SK-N-SH (cell line): ENCODE measurements around the gene SH2D3C. TPM values are rescaled to one million over a fixed set of nuclear protein-coding genes. Genes with fewer than 3 reads are reported as not detected.

ENCODE experiments used
- CTCF ChIA-PET: fragments of 300-600, 350-600 bp; formaldehyde crosslinking; extraction: SDS; loops from one replicate; lab custom pipeline; 2021; lab: Yijun Ruan, JAX
- POLR2A ChIA-PET: fragments of 350-600 bp; sonication (Branson Sonifier 250); formaldehyde crosslinking; extraction: SDS; loops from one replicate; lab custom pipeline; 2020; ENCODE audit warnings: antibody characterized with exemption, inconsistent platforms; lab: Yijun Ruan, JAX
- DNase-seq: peaks from one replicate; pipeline ENCODE4 v3.0.0; 2012
- H2AFZ ChIP-seq: fragments of 200-600 bp; sonication (generic); 2 replicates; pipeline ENCODE4 v1.8.1; 2016; ENCODE audit warnings: antibody characterized with exemption, mild to moderate bottlenecking, low read depth
- H3F3A ChIP-seq: fragments of 200-600 bp; sonication (generic); replicated peaks from 2 replicates; pipeline ENCODE3; 2016; ENCODE audit warnings: antibody characterized with exemption, mild to moderate bottlenecking; ENCODE audit not compliant: insufficient read depth
- H3K27ac ChIP-seq, 2 experiments: fragments of 200-500 bp in 1 of 2; fragments of 200-600 bp in 1 of 2; sonication (Bioruptor generic) in 1 of 2; sonication (generic), shearing (Covaris generic) in 1 of 2; 2 replicates each; pipeline versions ENCODE4 v1.5.1 to v1.6.1; 2014 to 2016; ENCODE audit warnings: low read depth in 2 of 2, inconsistent platforms in 1 of 2, low read length in 1 of 2, mild to moderate bottlenecking in 1 of 2, mixed read lengths in 1 of 2
- H3K27me3 ChIP-seq: fragments of 200-600 bp; sonication (generic), shearing (Covaris generic); 2 replicates; pipeline ENCODE4 v1.6.1; 2016; ENCODE audit warnings: mixed run types; ENCODE audit not compliant: insufficient read depth
- H3K36me3 ChIP-seq, 2 experiments: fragments of 200-500 bp in 1 of 2; fragments of 200-600 bp in 1 of 2; sonication (Bioruptor generic) in 1 of 2; sonication (generic) in 1 of 2; replicated peaks in 1 of 2; 2 replicates each; pipeline versions ENCODE3 to v1.5.1; 2014 to 2016; ENCODE audit warnings: low read length in 1 of 2, mild to moderate bottlenecking in 1 of 2; ENCODE audit not compliant: insufficient read depth in 2 of 2, control insufficient read depth in 1 of 2
- H3K4me1 ChIP-seq, 2 experiments: fragments of 200-500 bp in 1 of 2; fragments of 200-600 bp in 1 of 2; sonication (Bioruptor generic) in 1 of 2; sonication (generic), shearing (Covaris generic) in 1 of 2; 2 replicates each; pipeline versions ENCODE4 v1.5.1 to v1.6.1; 2014 to 2016; ENCODE audit warnings: low read depth in 1 of 2, low read length in 1 of 2, mixed run types in 1 of 2; ENCODE audit not compliant: insufficient read depth in 2 of 2, control insufficient read depth in 1 of 2
- H3K4me2 ChIP-seq: fragments of 200-600 bp; sonication (generic), shearing (Covaris generic); 2 replicates; pipeline ENCODE4 v1.6.1; 2017; ENCODE audit warnings: mixed run types
- H3K4me3 ChIP-seq, 2 experiments: fragments of 200-500 bp in 1 of 2; fragments of 200-600 bp in 1 of 2; sonication (Bioruptor generic) in 1 of 2; sonication (generic), shearing (Covaris generic) in 1 of 2; 2 replicates each; pipeline versions ENCODE4 v1.5.1 to v1.8.1; 2014 to 2016; ENCODE audit warnings: low read depth in 2 of 2, inconsistent platforms in 1 of 2, low read length in 1 of 2, mild to moderate bottlenecking in 1 of 2, mixed read lengths in 1 of 2, moderate library complexity in 1 of 2
- H3K79me2 ChIP-seq: fragments of 200-600 bp; sonication (generic); 2 replicates; pipeline ENCODE4 v1.8.1; 2017; ENCODE audit warnings: mild to moderate bottlenecking; ENCODE audit not compliant: insufficient read depth
- H3K9ac ChIP-seq: fragments of 200-600 bp; sonication (generic); 2 replicates; pipeline ENCODE4 v1.6.1; 2017; ENCODE audit warnings: mixed run types
- H3K9me2 ChIP-seq: fragments of 200-600 bp; sonication (generic); 2 replicates; pipeline ENCODE4 v1.6.1; 2017; ENCODE audit warnings: mixed run types
- H3K9me3 ChIP-seq: fragments of 200-600 bp; sonication (generic); 2 replicates; pipeline ENCODE4 v1.6.1; 2017; ENCODE audit warnings: mixed run types, mild to moderate bottlenecking, moderate library complexity
- H4K20me1 ChIP-seq: fragments of 200-600 bp; sonication (generic); 2 replicates; pipeline ENCODE4 v1.6.1; 2017; ENCODE audit warnings: mild to moderate bottlenecking, mixed run types; ENCODE audit not compliant: insufficient read depth
- CHD2 ChIP-seq: fragments of 150-350 bp; IDR thresholded peaks from 2 replicates; pipeline ENCODE4 v1.6.1; 2018; ENCODE audit warnings: low read length; ENCODE audit not compliant: partially characterized antibody
- EZH2phosphoT487 ChIP-seq: fragments of 200-600 bp; sonication (generic); IDR thresholded peaks from 2 replicates; pipeline ENCODE4 v1.6.1; 2017; ENCODE audit warnings: low read depth, mixed run types, mild to moderate bottlenecking, antibody characterized with exemption, moderate library complexity, borderline replicate concordance
- FOSL2 ChIP-seq: IDR thresholded peaks from 2 replicates; pipeline ENCODE4 v1.4.0; 2012; ENCODE audit warnings: low read depth, mild to moderate bottlenecking, moderate library complexity, borderline replicate concordance
- FOXM1 ChIP-seq: IDR thresholded peaks from 2 replicates; pipeline ENCODE4 v1.4.0; 2012; ENCODE audit warnings: low read depth, mild to moderate bottlenecking
- MXI1 ChIP-seq: IDR thresholded peaks from 2 replicates; pipeline ENCODE4 v1.6.1; 2012; ENCODE audit warnings: mild to moderate bottlenecking, low read depth, low read length, improper control_type of control experiment
- POLR2AphosphoS5 ChIP-seq: IDR thresholded peaks from 2 replicates; pipeline ENCODE4 v1.6.1; 2012; ENCODE audit warnings: low read depth, low read length
- RCOR1 ChIP-seq: fragments of 150-350 bp; IDR thresholded peaks from 2 replicates; pipeline ENCODE4 v1.6.1; 2017; ENCODE audit warnings: antibody characterized with exemption, low read length
- SIN3A ChIP-seq: IDR thresholded peaks from 2 replicates; pipeline ENCODE4 v1.6.1; 2012; ENCODE audit warnings: low read depth, mild to moderate bottlenecking, low read length, moderate library complexity, borderline replicate concordance
- SMC3 ChIP-seq: IDR thresholded peaks from 2 replicates; pipeline ENCODE4 v1.6.1; 2012; ENCODE audit warnings: low read depth, low read length, improper control_type of control experiment
- TAF1 ChIP-seq: IDR thresholded peaks from 2 replicates; pipeline ENCODE4 v1.6.1; 2012; ENCODE audit warnings: low read depth, mild to moderate bottlenecking, low read length, moderate library complexity, borderline replicate concordance
- WGBS: methylation state at CpG from one replicate; pipeline ENCODE4 v1.1.6; 2017; ENCODE audit warnings: low lambda C conversion rate; 5-methylcytosine and 5-hydroxymethylcytosine counted together
- polyA plus RNA-seq, 3 experiments: library from polyadenylated mRNA; depleted of rRNA; stranded (reverse); fragments of >200 nt; gene quantifications; 2 replicates each; pipeline ENCODE4 v1.2.3, GENCODE V29; 2012
- TF ChIP-seq, protein P1 (sequence below): IDR thresholded peaks from 2 replicates; pipeline ENCODE4; 2012
- TF ChIP-seq, protein P2 (sequence below): IDR thresholded peaks from 2 replicates; pipeline ENCODE4 v1.4.0; 2012; ENCODE audit warnings: low read depth, borderline replicate concordance
- TF ChIP-seq, protein P3 (sequence below): IDR thresholded peaks from 2 replicates; pipeline ENCODE4 v1.6.1; 2012; ENCODE audit warnings: mild to moderate bottlenecking, low read depth, low read length, moderate library complexity

Gene SH2D3C
- polyA plus RNA-seq, 1 of the 3 experiments (the other 2 are of a cell fraction), result 0.15 TPM

DNA sequence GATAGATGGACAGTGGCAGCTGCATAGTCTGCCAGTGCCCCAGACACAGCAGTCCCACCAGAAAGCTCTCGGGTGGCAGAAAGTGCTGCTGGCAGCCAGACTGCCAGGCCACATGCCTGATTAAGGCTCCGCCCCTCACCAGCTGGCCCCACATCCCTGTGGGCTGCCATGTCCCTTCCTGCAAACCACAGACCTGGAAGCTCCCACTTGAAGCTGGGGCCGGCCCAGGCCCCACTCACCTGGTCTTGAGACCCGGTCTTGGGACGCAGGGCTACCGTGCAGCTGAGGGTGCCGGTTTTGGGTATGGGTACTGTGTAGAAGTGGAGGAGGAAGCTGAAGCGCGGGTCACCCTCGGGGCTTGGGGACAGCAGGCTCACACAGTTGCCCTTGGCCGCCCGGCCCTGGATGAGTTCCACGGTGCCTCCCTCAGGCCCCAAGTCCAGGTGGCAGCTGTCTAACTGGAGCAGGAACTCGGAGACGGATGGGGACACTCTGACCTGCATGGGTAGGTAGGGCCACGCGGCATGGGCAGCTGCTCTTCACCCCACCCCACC lies 39.5 kb upstream of the SH2D3C start:
- 0 out of 2 replicates have a peak, but pooled peaks cover 3% of the 10 kb centered on the region for H3K79me2 ChIP-seq
- H3K4me3 ChIP-seq, result no peak overlapping the region
- peak overlapping the region in 1 of 2 experiments; percentile 87; a peak in 2 of 4 replicates for H3K27ac ChIP-seq
- no peak overlapping the region for H3K4me2 ChIP-seq
- DNase-seq, result peak; percentile 85
- TF ChIP-seq, protein P1, sequence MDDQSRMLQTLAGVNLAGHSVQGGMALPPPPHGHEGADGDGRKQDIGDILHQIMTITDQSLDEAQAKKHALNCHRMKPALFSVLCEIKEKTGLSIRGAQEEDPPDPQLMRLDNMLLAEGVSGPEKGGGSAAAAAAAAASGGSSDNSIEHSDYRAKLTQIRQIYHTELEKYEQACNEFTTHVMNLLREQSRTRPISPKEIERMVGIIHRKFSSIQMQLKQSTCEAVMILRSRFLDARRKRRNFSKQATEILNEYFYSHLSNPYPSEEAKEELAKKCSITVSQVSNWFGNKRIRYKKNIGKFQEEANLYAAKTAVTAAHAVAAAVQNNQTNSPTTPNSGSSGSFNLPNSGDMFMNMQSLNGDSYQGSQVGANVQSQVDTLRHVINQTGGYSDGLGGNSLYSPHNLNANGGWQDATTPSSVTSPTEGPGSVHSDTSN, result no peak
- TF ChIP-seq SMC3, result no peak
- TF ChIP-seq CHD2, result no peak
- TF ChIP-seq MXI1, result peak; percentile 81; the same call in 1 of the 2 replicates
- TF ChIP-seq EZH2phosphoT487, result no peak
- peak; percentile 19; the same call in 1 of the 2 replicates for TF ChIP-seq RCOR1
- TF ChIP-seq, protein P2, sequence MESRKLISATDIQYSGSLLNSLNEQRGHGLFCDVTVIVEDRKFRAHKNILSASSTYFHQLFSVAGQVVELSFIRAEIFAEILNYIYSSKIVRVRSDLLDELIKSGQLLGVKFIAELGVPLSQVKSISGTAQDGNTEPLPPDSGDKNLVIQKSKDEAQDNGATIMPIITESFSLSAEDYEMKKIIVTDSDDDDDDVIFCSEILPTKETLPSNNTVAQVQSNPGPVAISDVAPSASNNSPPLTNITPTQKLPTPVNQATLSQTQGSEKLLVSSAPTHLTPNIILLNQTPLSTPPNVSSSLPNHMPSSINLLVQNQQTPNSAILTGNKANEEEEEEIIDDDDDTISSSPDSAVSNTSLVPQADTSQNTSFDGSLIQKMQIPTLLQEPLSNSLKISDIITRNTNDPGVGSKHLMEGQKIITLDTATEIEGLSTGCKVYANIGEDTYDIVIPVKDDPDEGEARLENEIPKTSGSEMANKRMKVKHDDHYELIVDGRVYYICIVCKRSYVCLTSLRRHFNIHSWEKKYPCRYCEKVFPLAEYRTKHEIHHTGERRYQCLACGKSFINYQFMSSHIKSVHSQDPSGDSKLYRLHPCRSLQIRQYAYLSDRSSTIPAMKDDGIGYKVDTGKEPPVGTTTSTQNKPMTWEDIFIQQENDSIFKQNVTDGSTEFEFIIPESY, result no peak
- TF ChIP-seq, all 33 proteins: peak for 2
- no peaks in the 10 kb centered on the region for H3K9me3 ChIP-seq
- H3K9me2 ChIP-seq, result no peaks in the 10 kb centered on the region
- no peak overlapping the region for H2AFZ ChIP-seq
- 78% methylated on average over 8 of the region's 17 CpGs for WGBS
- H3K36me3 ChIP-seq, result peaks cover 4 to 18% of the 10 kb centered on the region in 2 experiments
- no peaks in the 10 kb centered on the region for H4K20me1 ChIP-seq
- ChIA-PET CTCF (interaction anchor here (1.0 to 3.4 kb wide), 4 partner anchors 9 to 52 kb away, joined by 3 to 17 read pairs (median 4); partner anchors contain the start of gene CDK9), POLR2A (interaction anchor here (0.9 to 1.4 kb wide), 4 partner anchors 22 to 52 kb away, joined by 3 to 5 read pairs (median 4); partner anchors contain the start of genes CDK9 and ENG)
- peaks cover 0 to 39% of the 10 kb centered on the region in 2 experiments; a peak in 1 of 4 replicates for H3K4me1 ChIP-seq
- peaks cover 21% of the 10 kb centered on the region for H3F3A ChIP-seq
- H3K9ac ChIP-seq, result no peak overlapping the region
- H3K27me3 ChIP-seq, result no peaks in the 10 kb centered on the region

DNA sequence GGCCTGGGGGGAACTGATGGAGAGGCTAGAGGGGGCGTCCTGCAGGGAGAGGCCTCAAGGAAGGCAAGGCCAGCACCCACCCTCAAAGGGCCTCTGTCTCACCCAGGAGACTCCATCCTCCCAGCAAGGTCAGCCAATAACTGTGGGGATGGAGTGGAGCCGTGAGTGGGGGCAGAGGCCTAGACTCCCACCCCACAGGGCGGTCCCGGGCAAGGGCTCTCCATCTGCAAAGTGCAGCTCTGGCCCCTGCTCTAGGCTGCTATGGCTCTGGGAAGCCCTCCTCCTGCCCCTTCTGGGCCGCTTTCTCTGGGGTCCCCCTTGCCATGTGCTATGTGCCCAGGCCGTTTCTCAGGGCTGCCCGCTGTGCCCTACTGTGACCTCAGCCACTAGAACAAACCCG lies 38.3 kb upstream of the SH2D3C start:
- no peak for DNase-seq
- CTCF ChIA-PET, result interaction anchor here (0.8 to 3.4 kb wide), 4 partner anchors 8 to 53 kb away, joined by 3 to 17 read pairs (median 4); partner anchors contain the start of gene CDK9
- no peak overlapping the region for H3K9ac ChIP-seq
- H2AFZ ChIP-seq, result no peak overlapping the region
- no peak overlapping the region for H3K4me3 ChIP-seq
- no peaks in the 10 kb centered on the region for H3K27me3 ChIP-seq
- 92% methylated on average over 6 of the region's 8 CpGs for WGBS
- H3K79me2 ChIP-seq, result 0 out of 2 replicates have a peak, but pooled peaks cover 3% of the 10 kb centered on the region
- H3K36me3 ChIP-seq, result peaks cover 6 to 22% of the 10 kb centered on the region in 2 experiments
- H3K27ac ChIP-seq, result peak overlapping the region in 1 of 2 experiments; percentile 87; a peak in 2 of 4 replicates
- POLR2A ChIA-PET, result interaction anchor here (1.3 to 1.4 kb wide), 2 partner anchors 31 to 37 kb away, joined by 3 to 5 read pairs; partner anchors contain the start of genes CDK9 and ENG
- peaks cover 9% of the 10 kb centered on the region for H3F3A ChIP-seq
- no peaks in the 10 kb centered on the region for H3K9me3 ChIP-seq
- no peaks in the 10 kb centered on the region for H3K9me2 ChIP-seq
- H3K4me2 ChIP-seq, result no peak overlapping the region
- H3K4me1 ChIP-seq, result peaks cover 0 to 39% of the 10 kb centered on the region in 2 experiments; a peak in 1 of 4 replicates
- no peaks in the 10 kb centered on the region for H4K20me1 ChIP-seq
- TF ChIP-seq RCOR1 (no peak), TAF1 (no peak), SIN3A (no peak), EZH2phosphoT487 (no peak), CHD2 (no peak), FOSL2 (no peak), FOXM1 (no peak), POLR2AphosphoS5 (no peak)
- TF ChIP-seq, protein P1, result no peak
- TF ChIP-seq, protein P3, sequence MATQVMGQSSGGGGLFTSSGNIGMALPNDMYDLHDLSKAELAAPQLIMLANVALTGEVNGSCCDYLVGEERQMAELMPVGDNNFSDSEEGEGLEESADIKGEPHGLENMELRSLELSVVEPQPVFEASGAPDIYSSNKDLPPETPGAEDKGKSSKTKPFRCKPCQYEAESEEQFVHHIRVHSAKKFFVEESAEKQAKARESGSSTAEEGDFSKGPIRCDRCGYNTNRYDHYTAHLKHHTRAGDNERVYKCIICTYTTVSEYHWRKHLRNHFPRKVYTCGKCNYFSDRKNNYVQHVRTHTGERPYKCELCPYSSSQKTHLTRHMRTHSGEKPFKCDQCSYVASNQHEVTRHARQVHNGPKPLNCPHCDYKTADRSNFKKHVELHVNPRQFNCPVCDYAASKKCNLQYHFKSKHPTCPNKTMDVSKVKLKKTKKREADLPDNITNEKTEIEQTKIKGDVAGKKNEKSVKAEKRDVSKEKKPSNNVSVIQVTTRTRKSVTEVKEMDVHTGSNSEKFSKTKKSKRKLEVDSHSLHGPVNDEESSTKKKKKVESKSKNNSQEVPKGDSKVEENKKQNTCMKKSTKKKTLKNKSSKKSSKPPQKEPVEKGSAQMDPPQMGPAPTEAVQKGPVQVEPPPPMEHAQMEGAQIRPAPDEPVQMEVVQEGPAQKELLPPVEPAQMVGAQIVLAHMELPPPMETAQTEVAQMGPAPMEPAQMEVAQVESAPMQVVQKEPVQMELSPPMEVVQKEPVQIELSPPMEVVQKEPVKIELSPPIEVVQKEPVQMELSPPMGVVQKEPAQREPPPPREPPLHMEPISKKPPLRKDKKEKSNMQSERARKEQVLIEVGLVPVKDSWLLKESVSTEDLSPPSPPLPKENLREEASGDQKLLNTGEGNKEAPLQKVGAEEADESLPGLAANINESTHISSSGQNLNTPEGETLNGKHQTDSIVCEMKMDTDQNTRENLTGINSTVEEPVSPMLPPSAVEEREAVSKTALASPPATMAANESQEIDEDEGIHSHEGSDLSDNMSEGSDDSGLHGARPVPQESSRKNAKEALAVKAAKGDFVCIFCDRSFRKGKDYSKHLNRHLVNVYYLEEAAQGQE, result no peak
- TF ChIP-seq, protein P2, result no peak
